Astrocyte (in vitro differentiated cells and primary cell): Measurements from ENCODE around the gene CCS. TPM values are rescaled to one million over a fixed set of nuclear protein-coding genes. Genes with fewer than 3 reads are reported as not detected.

Experiments used
- DNase-seq: peaks from one replicate; pipeline ENCODE4 v3.0.0-alpha.2; 2010; ENCODE audit warnings: low read depth
- FAIRE-seq: peaks from 2 replicates; lab custom pipeline; 2011; peaks lifted over from hg19 to GRCh38; lab: Jason Lieb, UNC
- H2AFZ ChIP-seq: 2 replicates; pipeline ENCODE4 v1.6.0; 2012; ENCODE audit warnings: low read depth, low read length, inconsistent platforms
- H3K27ac ChIP-seq: 2 replicates; pipeline ENCODE4 v1.5.1; 2011; ENCODE audit warnings: low read depth, low read length, inconsistent platforms
- H3K27me3 ChIP-seq: 2 replicates; pipeline ENCODE4 v1.6.0; 2011; ENCODE audit warnings: low read length, inconsistent platforms; ENCODE audit not compliant: insufficient read depth
- H3K36me3 ChIP-seq: 2 replicates; pipeline ENCODE4 v1.5.1; 2011; ENCODE audit warnings: low read length, inconsistent platforms; ENCODE audit not compliant: insufficient read depth
- H3K4me1 ChIP-seq: 2 replicates; pipeline ENCODE4 v1.5.1; 2011; ENCODE audit warnings: low read length, inconsistent platforms; ENCODE audit not compliant: insufficient read depth
- H3K4me2 ChIP-seq: 2 replicates; pipeline ENCODE4 v1.6.0; 2012; ENCODE audit warnings: low read length, inconsistent platforms
- H3K4me3 ChIP-seq: 2 replicates; pipeline ENCODE4 v1.5.1; 2011; ENCODE audit warnings: low read depth, mild to moderate bottlenecking, low read length, inconsistent platforms; ENCODE audit not compliant: insufficient read depth
- H3K79me2 ChIP-seq: 2 replicates; pipeline ENCODE4 v1.6.0; 2012; ENCODE audit warnings: mild to moderate bottlenecking, low read length, inconsistent platforms; ENCODE audit not compliant: insufficient read depth
- H3K9ac ChIP-seq: 2 replicates; pipeline ENCODE4 v1.6.0; 2012; ENCODE audit warnings: mild to moderate bottlenecking, low read length, inconsistent platforms
- H3K9me3 ChIP-seq: 2 replicates; pipeline ENCODE4 v1.5.1; 2012; ENCODE audit warnings: low read depth, mild to moderate bottlenecking, low read length, inconsistent platforms; ENCODE audit not compliant: insufficient read depth
- H4K20me1 ChIP-seq: 2 replicates; pipeline ENCODE4 v1.6.0; 2012; ENCODE audit warnings: low read length, inconsistent platforms; ENCODE audit not compliant: insufficient read depth
- H3K27ac Mint-ChIP-seq: one replicate; pipeline ENCODE4 v1.8.0; 2021; ENCODE audit warnings: mild to moderate bottlenecking, mixed read lengths; ENCODE audit not compliant: unreplicated experiment
- H3K27me3 Mint-ChIP-seq: one replicate; pipeline ENCODE4 v1.8.0; 2021; ENCODE audit warnings: low read depth, mixed read lengths; ENCODE audit not compliant: unreplicated experiment
- H3K36me3 Mint-ChIP-seq: one replicate; pipeline ENCODE4 v1.8.0; 2021; ENCODE audit warnings: low read depth, mixed read lengths; ENCODE audit not compliant: unreplicated experiment
- H3K4me1 Mint-ChIP-seq: one replicate; pipeline ENCODE4 v1.8.0; 2021; ENCODE audit warnings: low read depth, mixed read lengths; ENCODE audit not compliant: unreplicated experiment
- H3K4me3 Mint-ChIP-seq: one replicate; pipeline ENCODE4 v1.8.0; 2021; ENCODE audit warnings: mild to moderate bottlenecking, moderate library complexity, mixed read lengths; ENCODE audit not compliant: unreplicated experiment
- H3K9me3 Mint-ChIP-seq: one replicate; pipeline ENCODE4 v1.8.0; 2021; ENCODE audit warnings: mild to moderate bottlenecking, mixed read lengths; ENCODE audit not compliant: unreplicated experiment
- EZH2 ChIP-seq: IDR thresholded peaks from 2 replicates; pipeline ENCODE4 v1.6.1; 2012; ENCODE audit warnings: mild to moderate bottlenecking, low read length, inconsistent platforms; ENCODE audit not compliant: insufficient read depth
- total RNA-seq: library from RNA; stranded (reverse); gene quantifications from 2 replicates; pipeline ENCODE4 v1.2.1, GENCODE V29; 2021
- TF ChIP-seq, protein P1 (sequence below): IDR thresholded peaks from 2 replicates; pipeline ENCODE4 v1.5.1; 2011; ENCODE audit warnings: low read depth, mild to moderate bottlenecking, inconsistent platforms, low read length, moderate library complexity; ENCODE audit not compliant: insufficient read depth

Gene CCS
- total RNA-seq, 1 donor from 2014 or later, result 23.2 TPM

DNA sequence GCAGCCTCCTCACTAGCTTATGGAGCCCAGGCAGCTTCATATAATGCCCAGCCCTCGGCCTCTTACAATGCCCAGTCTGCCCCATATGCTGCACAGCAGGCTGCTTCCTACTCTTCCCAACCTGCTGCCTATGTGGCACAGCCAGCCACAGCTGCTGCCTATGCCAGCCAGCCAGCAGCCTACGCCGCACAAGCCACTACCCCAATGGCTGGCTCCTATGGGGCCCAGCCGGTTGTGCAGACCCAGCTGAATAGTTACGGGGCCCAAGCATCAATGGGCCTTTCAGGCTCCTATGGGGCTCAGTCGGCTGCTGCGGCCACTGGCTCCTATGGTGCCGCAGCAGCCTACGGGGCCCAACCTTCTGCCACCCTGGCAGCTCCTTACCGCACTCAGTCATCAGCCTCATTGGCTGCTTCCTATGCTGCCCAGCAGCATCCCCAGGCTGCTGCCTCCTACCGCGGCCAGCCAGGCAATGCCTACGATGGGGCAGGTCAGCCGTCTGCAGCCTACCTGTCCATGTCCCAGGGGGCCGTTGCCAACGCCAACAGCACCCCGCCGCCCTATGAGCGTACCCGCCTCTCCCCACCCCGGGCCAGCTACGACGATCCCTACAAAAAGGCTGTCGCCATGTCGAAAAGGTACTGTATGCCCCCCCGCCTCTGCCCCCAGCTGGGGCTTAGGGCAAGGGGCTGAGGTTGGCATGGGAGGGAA lies 32.2 kb downstream of the CCS start:
- H3K27ac ChIP-seq, result no peak overlapping the region
- peaks cover 35% of the 10 kb centered on the region for H3K36me3 Mint-ChIP-seq
- peaks cover 28% of the 10 kb centered on the region for H3K4me1 Mint-ChIP-seq
- no peaks in the 10 kb centered on the region for H3K4me1 ChIP-seq
- H3K79me2 ChIP-seq, result peaks cover 100% of the 10 kb centered on the region
- H2AFZ ChIP-seq, result no peak overlapping the region
- FAIRE-seq (no peak), DNase-seq (no peak)
- peaks cover 100% of the 10 kb centered on the region for H4K20me1 ChIP-seq
- H3K4me3 ChIP-seq, result no peak overlapping the region
- peaks cover 54% of the 10 kb centered on the region for H3K36me3 ChIP-seq
- TF ChIP-seq, protein P1, sequence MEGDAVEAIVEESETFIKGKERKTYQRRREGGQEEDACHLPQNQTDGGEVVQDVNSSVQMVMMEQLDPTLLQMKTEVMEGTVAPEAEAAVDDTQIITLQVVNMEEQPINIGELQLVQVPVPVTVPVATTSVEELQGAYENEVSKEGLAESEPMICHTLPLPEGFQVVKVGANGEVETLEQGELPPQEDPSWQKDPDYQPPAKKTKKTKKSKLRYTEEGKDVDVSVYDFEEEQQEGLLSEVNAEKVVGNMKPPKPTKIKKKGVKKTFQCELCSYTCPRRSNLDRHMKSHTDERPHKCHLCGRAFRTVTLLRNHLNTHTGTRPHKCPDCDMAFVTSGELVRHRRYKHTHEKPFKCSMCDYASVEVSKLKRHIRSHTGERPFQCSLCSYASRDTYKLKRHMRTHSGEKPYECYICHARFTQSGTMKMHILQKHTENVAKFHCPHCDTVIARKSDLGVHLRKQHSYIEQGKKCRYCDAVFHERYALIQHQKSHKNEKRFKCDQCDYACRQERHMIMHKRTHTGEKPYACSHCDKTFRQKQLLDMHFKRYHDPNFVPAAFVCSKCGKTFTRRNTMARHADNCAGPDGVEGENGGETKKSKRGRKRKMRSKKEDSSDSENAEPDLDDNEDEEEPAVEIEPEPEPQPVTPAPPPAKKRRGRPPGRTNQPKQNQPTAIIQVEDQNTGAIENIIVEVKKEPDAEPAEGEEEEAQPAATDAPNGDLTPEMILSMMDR, result no peak
- no peak for TF ChIP-seq EZH2
- no peak overlapping the region for H3K4me3 Mint-ChIP-seq
- H3K27me3 Mint-ChIP-seq, result no peaks in the 10 kb centered on the region
- no peaks in the 10 kb centered on the region for H3K9me3 ChIP-seq
- no peak overlapping the region for H3K4me2 ChIP-seq
- H3K27ac Mint-ChIP-seq, result peak overlapping the region; percentile 12
- H3K9ac ChIP-seq, result no peak overlapping the region
- H3K9me3 Mint-ChIP-seq, result no peaks in the 10 kb centered on the region
- H3K27me3 ChIP-seq, result no peaks in the 10 kb centered on the region

DNA sequence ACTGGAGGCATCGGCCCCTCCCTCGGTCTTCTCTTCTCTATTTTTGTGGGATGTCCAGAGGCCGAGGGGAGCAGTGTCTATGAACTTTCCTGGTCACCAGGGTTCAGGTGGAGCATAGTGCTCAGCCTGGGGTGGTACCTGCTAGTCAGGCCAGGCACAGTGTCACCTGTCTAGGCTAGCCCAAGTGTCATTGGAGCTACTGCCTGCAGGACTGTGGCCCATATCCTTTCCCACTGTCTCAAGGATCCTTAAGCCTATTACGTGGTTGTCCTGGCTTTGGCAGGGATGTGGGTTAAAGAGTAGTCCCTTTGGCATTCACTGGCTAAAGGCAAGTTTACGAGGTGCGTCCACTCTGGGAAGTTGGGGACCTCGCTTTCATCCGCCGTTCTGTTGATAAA lies 32.8 kb downstream of the CCS start:
- Histone ChIP-seq H3K79me2 (peaks cover 100% of the 10 kb centered on the region), H2AFZ (no peak overlapping the region), H3K9me3 (no peaks in the 10 kb centered on the region), H3K36me3 (peaks cover 58% of the 10 kb centered on the region), H3K9ac (no peak overlapping the region), H3K4me2 (no peak overlapping the region), H3K4me1 (no peaks in the 10 kb centered on the region), H3K27me3 (no peaks in the 10 kb centered on the region), H4K20me1 (peaks cover 99% of the 10 kb centered on the region), H3K27ac (no peak overlapping the region), H3K4me3 (no peak overlapping the region)
- DNase-seq (no peak), FAIRE-seq (no peak)
- Mint-ChIP-seq H3K4me3 (no peak overlapping the region), H3K36me3 (peaks cover 37% of the 10 kb centered on the region), H3K4me1 (peaks cover 24% of the 10 kb centered on the region), H3K27ac (no peak overlapping the region), H3K27me3 (no peaks in the 10 kb centered on the region), H3K9me3 (no peaks in the 10 kb centered on the region)
- TF ChIP-seq EZH2, result no peak
- TF ChIP-seq, protein P1, result no peak

DNA sequence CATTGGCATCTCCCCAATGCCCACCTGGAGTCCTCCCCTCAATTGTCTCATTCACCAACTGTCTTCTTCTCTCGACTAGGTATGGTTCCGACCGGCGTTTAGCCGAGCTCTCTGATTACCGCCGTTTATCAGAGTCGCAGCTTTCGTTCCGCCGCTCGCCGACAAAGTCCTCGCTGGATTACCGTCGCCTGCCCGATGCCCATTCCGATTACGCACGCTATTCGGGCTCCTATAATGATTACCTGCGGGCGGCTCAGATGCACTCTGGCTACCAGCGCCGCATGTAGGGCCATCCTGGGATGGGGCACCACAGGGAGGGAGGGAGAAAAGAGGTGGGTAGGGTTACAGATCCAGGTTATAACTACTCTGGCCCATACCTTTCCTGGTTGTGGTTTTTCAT lies 33.4 kb downstream of the CCS start:
- Histone ChIP-seq H3K4me1 (no peaks in the 10 kb centered on the region), H3K9me3 (no peaks in the 10 kb centered on the region), H4K20me1 (peaks cover 94% of the 10 kb centered on the region), H3K36me3 (peaks cover 58% of the 10 kb centered on the region), H3K27ac (no peak overlapping the region), H2AFZ (no peak overlapping the region), H3K79me2 (peaks cover 100% of the 10 kb centered on the region), H3K27me3 (no peaks in the 10 kb centered on the region), H3K9ac (no peak overlapping the region), H3K4me3 (no peak overlapping the region), H3K4me2 (no peak overlapping the region)
- Mint-ChIP-seq H3K4me1 (peaks cover 22% of the 10 kb centered on the region), H3K27me3 (no peaks in the 10 kb centered on the region), H3K36me3 (peaks cover 37% of the 10 kb centered on the region), H3K4me3 (peak overlapping the region; percentile 54), H3K27ac (no peak overlapping the region), H3K9me3 (no peaks in the 10 kb centered on the region)
- FAIRE-seq (no peak), DNase-seq (no peak)
- no peak for TF ChIP-seq EZH2
- TF ChIP-seq, protein P1, result no peak
